NT2/D1 (cell line): Measurements from ENCODE around the gene SF3B1.

Source experiments
- SUZ12 ChIP-seq: IDR thresholded peaks from 2 replicates; pipeline ENCODE4 v1.6.1; 2011; ENCODE audit not compliant: insufficient read length, insufficient read depth; ENCODE audit errors: extremely low read depth
- YY1 ChIP-seq: IDR thresholded peaks from 2 replicates; pipeline ENCODE4 v1.6.1; 2011; ENCODE audit not compliant: insufficient read length, insufficient read depth

DNA sequence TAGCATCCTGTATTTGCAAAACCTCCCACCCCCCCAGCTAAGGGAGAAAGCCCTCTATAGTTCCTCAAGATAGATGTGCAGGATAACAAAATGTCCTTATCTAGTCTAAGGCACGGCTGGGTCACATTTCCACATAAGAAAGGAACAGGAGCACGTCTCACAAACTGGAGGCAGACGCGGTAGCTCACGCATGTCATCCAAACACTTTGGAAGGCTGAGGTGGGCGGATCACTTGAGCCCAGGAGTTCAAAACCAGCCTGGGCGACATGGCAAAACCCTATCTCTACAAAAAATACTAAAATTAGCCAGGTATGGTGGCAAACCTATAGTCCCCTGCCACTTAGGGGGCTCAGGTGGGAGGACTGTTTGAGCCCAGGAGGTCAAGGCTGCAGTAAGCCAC lies 9.3 kb downstream of the SF3B1 start:
- TF ChIP-seq SUZ12 (no peak), YY1 (no peak)
